HL-60/S4 treated with phorbol 12-myristate 13-acetate at 8.2 ng/mL for 4 days and 3 days (cell line): Measurements from ENCODE around the gene DDX18.

Source experiments
- in situ Hi-C: fragments of 300-500 bp; cut with MboI; formaldehyde crosslinking; loops from 2 replicates; pipeline ENCODE4 v1.15.0; 2022; ENCODE audit warnings: low sequenced_read_pairs

Gene DDX18

DNA sequence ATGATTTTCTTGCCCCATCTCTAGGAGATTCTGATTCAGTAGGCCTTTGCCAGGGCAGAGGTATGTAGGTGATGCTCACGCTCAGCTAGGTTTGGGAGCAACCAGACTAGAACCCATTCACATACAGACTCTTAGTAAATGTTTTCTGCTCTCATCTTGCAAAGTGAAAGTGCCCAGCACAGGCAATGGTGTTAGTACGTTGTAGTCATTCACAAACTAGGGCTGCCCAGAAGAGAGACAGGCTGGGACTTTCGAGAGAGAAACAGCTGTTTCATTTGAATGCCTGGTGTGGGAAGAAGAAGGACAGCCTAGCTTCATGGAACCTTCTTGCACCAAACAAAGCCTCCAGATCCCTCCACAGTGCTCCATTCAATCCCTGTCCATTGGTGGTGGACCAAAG is 19.4 kb downstream of the DDX18 start:
- in situ Hi-C loops, result no loop called here

DNA sequence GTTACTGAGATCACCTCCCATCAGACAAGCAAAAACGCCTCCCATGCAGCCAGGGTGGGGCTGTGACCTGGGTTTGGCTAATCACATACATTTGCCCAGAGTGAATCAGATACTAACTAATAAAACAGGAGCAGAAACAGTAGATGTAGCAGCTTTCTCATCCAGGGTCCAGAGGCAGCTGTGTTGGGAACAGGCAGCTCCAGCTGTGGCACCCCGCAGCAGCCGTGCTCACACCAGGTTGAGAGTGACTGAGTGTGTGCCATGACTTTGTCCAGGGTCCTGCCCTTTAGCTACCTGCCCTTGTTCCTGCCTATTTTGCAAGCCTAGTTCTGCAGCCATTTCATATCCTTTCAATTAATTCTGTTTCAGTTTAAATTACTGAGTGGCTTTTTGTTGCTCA is 20.5 kb downstream of the DDX18 start:
- in situ Hi-C loops, result no loop called here

DNA sequence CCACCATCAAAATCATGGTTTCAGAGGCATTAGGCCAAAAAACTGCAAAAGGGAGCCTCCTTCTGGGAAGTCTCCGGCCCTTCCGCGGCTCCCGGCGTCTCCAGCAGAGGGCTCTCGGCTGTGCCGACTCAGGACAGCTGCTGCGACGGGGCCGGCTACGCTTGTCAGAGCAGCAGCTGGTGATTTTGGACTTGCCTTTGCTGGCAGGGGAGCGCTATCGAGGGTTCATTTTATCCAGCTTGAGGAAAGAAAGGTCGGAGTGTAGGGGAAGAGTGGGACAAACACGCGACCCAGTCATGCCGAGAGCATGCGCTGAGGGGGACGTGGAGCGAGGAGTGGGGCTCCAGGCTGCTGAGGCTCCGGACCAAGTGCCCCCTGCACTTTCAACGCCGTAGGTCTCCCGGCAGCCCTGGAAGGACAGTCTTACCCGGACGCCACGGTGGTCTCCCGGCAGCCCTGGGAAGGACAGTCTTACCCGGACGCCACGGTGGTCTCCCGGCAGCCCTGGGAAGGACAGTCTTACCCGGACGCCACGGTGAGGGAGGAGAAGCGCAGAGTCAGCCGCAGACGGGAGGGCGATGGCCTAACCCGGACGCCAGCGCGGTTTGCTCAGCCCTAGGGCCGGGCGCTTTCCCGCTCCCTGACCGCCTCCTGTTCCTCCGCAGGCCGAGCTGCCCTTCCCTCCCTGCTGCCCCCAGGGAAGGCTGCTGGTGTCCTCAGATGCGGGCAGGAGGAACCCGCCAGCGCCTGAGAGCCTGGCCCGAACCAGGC is 21.7 kb downstream of the DDX18 start:
- in situ Hi-C loops, result no loop called here

DNA sequence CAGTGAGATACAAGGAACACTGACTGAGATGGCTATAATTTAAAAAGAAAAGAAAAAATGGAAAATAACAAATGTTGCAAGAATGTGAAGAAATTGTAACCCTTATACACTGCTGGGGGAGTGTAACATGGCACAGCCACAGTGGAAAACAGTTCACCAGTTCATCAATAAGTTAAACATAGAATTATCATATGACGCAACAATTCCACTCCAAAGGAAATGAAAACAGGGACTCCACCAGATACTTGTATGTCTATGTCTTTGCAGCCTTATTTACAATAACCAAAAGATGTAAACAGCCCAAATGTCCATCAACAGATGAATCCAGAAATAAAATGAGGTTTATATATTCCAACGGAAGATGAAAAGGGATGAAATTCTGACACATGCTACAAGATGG is 30.8 kb downstream of the DDX18 start:
- in situ Hi-C loops, result no loop called here

DNA sequence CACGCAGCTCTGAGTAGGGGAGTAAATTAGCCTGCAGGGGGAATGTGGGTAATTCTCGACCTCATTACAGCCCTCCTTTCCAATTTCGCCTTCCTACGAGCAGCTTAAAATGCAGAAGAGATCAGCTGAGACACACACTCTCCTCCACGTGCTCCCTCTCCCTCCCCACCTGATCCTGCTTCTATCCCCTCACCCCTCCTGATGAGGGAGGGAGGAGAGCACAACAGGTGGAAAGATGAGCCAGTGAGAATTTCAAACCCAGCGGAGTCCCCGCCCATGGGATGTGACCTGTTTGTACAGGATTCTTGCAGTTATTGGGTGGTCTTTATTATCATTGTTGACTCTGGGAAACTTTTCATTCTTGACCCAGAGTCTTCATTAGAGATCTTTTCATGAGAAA is 35.5 kb downstream of the DDX18 start:
- in situ Hi-C loops, result no loop called here

DNA sequence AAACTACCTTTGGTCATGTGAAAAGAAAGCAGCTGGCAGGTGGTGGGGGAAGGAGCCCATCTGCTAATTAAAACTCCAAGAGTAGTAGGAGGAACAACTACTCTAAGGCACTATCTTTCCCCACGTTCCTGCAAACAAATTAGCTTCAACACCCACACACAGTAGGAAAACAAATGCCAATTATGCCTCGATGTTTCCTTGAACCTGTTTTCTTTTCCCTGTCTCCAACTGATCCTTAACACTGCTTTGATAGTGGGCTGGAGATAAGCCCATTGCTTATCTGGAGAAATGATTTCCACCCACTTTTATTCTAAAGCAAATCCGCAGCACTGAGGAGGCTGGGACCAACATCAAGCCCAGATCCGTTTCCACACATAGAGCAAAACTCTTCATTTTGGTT is 36.0 kb downstream of the DDX18 start:
- in situ Hi-C loops, result no loop called here

DNA sequence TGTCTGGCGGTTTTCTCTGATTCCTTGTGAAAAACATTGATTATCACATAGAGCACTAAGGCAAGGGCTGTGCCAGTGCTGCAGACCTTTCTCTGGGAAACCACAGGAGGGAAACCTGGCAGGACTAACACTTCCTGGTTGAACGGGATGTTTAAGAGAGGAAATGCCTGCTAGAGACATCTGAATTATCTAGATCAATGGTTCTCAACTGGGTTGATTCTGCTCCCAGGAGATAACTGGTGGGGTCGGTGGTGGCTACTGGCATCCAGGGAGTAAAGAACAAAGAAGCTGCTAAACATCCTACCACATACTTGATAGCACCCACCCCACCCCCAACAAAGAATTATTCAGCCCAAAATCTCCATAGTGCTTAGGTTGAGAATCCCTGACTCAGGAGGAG is 37.5 kb downstream of the DDX18 start:
- in situ Hi-C loops, result no loop called here

DNA sequence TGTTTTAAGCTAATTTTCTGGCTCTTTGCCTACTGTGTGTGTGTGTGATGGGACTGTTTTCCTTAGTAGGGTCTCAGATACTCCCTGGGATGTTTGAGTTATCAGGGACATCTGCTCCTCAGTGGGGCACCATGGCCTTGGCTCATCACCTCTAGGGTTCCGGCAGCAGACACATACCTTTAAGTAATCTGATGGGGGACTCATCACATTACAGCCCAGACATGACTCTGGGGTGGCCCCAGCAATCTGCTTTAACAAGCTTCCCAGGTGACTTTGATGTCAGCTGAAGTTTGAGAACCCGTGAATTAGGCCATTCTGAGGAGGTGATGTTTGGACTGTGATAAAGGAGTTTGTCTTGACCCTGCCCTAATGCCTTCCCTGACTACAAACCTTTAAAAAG is 38.8 kb downstream of the DDX18 start:
- in situ Hi-C loops, result no loop called here

DNA sequence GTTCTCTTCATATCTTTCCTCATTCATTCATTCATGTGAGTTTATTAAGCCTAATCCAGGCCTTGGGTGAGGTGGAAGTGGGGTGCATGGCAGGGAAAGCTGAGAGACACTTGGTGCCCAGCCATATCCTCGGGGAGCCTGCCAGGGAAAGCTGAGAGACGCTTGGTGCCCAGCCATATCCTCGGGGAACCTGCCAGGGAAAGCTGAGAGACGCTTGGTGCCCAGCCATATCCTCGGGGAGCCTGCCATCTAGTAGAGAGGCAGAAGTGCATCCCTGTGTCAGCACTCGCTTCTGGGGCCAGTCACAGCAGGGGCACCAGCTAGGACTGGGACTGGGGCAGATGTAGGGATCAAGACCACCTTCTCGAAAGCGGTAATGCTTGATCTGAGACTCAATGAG is 39.4 kb downstream of the DDX18 start:
- in situ Hi-C loops, result no loop called here

DNA sequence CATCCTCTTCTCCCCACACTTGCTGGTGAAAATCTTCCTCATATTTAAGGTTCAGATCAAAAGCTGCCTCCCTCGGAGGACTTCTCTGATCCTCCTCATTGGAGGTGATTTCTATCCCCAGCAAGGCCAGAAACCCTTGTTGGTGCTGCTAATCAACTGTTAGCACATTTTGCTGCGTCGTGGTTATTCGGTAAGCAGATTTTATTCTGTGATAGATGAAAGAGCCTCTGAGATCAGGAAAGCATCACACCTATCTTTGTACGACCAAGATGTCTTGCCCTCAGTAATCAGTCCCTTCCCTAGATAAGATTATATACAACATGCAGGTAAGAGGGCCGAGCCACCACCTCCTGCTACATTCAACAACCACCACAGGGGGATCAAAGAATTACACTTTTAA is 40.1 kb downstream of the DDX18 start:
- in situ Hi-C loops, result no loop called here

DNA sequence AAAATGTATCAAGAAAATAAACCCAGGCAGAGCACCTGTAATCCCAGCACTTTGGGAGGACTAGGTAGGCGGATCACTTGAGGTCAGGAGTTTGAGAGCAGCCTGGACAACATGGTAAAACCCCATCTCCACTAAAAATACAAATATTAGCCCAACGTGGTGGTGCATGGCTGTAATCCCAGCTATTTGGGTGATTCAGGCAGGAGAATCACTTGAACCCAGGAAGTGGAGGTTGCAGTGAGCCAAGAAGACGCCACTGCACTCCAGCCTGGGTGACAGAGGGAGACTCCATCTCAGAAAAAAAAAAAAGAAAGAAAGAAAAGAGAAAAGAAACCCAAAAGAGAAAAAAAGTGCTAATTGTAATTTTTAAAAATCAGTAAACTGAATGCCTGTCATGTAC is 41.4 kb downstream of the DDX18 start:
- in situ Hi-C loops, result no loop called here

DNA sequence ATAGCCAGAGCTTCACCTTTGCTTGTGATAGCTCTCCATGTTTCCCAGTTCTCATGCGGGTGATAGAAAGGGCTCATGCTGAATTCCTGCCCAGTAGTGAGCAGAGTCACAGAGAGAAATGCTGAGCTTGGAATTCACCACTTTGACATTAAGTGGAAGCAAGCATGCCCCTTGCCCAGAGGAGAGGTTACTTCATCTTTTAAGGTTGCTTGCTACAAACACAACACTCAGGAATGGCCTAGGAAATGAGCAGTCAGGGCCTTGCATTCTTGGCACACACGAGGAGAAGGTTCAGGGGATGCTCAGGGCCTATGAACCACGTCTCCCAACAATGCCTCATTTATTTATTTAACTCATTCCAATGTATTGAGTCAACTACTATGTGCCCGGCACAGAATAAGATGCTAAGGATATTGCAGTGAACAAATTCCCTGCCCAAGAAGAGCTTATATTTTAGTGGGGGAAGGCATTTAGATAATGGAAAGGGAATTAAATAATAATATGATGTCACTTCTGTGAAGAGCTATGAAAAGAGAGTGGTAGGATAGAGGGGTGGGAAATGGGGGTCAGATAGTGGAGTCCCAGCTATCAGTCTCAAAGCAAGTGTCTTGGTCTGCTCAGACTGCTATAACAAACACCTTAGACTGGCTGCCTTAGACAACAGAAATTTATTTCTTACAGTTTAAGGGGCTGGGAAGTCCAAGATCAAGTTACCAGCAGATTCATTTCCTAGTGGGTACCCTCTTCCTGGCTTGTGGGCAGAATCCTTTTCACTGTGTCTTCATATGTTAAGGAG is 42.1 kb downstream of the DDX18 start:
- in situ Hi-C loops, result no loop called here

DNA sequence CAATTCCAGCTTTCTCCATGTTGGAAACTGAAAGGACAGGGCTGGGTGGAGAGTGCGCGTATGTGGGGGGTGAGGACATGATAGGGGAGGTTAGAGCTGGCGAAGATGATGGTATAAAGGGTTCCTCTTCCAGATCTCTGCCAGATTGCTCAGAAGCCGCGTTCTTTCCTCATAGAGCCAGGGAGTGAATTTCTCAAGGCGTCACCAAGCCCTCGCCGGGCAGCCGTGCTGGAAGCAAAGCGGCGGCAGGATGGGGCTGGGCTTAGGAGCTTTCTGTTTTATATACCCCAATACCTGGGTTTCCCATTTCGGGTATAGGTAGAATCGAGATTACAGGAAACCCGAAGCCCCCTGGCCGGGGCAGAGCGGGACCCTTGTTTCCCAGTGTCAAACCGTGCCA is 43.8 kb downstream of the DDX18 start:
- in situ Hi-C loops, result no loop called here

DNA sequence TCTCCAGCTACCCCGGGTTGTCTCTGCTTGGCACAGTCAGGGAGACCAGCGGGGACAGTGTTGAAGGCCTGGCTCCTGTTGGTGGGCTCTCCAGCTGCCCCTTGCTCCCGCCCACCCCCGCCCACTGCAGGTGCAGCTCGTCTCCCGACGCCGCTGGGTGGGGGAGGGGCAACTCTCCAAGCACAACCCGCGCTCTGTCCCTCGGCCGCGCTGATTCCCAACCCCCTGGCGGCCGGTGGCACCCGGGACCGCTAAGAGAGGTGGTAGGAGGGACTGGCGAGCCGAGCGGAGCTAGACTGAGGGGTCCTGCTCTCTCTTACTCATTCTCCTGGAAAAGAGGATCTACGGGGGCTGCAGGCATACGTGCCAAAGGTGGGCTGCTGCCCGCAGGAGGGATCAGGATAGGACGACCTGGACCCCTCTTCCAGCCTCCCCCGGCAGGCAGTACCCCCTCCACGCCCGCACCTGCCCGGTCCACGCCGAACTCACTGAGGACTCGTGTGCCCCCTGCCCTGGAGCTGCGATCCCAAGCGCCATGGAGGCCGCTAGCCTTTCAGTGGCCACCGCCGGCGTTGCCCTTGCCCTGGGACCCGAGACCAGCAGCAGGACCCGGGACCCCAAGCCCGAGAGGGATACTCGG is 44.5 kb downstream of the DDX18 start:
- in situ Hi-C loops, result no loop called here

DNA sequence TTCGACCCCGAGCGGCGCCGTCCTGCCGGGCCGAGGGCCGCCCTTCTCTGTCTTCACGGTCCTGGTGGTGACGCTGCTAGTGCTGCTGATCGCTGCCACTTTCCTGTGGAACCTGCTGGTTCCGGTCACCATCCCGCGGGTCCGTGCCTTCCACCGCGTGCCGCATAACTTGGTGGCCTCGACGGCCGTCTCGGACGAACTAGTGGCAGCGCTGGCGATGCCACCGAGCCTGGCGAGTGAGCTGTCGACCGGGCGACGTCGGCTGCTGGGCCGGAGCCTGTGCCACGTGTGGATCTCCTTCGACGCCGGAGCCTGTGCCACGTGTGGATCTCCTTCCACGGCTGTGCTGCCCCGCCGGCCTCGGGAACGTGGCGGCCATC is 45.0 kb downstream of the DDX18 start:
- in situ Hi-C loops, result no loop called here

DNA sequence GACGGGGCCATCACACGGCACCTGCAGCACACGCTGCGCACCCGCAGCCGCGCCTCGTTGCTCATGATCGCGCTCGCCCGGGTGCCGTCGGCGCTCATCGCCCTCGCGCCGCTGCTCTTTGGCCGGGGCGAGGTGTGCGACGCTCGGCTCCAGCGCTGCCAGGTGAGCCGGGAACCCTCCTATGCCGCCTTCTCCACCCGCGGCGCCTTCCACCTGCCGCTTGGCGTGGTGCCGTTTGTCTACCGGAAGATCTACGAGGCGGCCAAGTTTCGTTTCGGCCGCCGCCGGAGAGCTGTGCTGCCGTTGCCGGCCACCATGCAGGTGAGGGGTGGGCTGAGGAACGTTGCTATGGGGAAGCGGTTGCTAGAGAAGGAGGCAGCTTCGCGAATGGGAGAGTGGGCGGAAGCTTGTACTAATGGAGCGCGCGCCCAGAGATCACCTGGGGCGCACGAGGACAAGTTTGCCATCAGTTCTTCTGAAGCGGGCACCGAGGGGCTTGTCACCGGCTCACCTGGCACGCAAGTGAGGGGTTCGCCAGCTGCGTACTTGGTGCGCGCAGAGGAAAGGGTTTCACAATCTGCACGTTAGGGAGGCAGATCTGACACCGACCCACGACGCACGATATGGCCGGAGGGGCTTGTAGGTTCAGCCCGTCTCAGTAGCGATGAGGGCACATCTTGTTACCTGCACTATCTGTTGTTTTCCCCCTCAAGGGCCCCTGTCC is 45.6 kb downstream of the DDX18 start:
- in situ Hi-C loops, result no loop called here

DNA sequence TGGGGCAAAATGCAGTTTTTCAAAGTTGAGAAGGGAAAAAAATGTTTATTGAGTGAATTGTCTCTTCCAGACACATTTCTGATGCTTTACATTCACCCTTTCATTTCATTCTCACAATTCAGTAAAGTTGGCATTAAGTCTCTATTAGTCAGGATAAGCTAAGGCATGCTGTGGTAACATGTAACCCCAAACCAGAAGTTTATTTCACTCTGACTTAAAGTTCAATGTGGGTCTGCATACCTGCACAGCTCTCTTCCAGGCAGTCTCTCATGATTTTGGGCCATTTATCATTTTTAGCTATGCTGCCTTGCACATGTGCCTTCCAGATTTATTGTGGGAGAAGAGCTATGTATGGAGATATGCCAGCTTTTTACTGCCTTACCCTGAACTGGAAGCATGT is 48.0 kb downstream of the DDX18 start:
- in situ Hi-C loops, result no loop called here

DNA sequence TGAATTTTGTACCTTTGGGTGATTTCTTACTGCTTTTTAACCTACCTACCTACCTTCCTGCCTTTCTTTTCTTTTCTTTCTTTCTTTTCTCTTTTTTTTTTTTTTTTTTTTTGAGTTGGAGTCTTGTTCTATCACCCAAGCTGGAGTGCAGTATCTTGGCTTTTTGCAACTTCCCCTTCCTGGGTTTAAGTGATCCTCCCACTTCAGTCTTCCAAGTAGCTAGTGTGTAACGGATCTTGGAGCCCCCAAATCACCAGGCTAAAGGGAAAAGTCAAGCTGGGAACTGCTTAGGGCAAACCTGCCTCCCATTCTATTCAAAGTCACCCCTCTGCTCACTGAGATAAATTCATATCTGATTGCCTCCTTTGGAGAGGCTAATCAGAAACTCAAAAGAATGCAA is 61.3 kb downstream of the DDX18 start:
- in situ Hi-C loops, result no loop called here

DNA sequence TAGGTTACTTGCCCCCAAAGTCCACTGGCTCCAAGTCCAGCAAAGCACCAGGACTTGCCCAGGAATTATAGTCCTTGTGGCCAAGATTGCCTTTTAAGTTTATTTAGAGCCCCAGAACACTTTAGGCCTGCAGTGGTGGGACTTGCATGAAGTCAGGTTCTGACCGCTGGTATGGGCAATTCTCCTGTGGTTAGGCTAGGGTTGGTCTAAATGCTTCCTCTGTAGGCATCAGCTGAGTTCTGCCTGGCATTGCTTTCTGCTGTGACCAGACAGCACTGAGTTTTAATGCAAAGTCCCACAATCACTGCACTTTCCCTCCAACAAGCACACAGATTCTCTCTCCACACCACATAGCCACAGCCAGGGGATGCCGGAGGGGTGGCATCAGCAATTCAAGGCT is 64.5 kb downstream of the DDX18 start:
- in situ Hi-C loops, result no loop called here
